Measurements from ENCODE around the gene COL6A3. TPM values are rescaled to one million over a fixed set of nuclear protein-coding genes. Genes with fewer than 3 reads are reported as not detected.

The COL6A3 gene
- total and polyA plus RNA-seq, 9 of the 15 experiments (the other 6 are each of a cell fraction or from before 2014, with no cell fraction given) = 0.07 to 4.1 (median 1.5) TPM

- TF ChIP-seq, protein P1, sequence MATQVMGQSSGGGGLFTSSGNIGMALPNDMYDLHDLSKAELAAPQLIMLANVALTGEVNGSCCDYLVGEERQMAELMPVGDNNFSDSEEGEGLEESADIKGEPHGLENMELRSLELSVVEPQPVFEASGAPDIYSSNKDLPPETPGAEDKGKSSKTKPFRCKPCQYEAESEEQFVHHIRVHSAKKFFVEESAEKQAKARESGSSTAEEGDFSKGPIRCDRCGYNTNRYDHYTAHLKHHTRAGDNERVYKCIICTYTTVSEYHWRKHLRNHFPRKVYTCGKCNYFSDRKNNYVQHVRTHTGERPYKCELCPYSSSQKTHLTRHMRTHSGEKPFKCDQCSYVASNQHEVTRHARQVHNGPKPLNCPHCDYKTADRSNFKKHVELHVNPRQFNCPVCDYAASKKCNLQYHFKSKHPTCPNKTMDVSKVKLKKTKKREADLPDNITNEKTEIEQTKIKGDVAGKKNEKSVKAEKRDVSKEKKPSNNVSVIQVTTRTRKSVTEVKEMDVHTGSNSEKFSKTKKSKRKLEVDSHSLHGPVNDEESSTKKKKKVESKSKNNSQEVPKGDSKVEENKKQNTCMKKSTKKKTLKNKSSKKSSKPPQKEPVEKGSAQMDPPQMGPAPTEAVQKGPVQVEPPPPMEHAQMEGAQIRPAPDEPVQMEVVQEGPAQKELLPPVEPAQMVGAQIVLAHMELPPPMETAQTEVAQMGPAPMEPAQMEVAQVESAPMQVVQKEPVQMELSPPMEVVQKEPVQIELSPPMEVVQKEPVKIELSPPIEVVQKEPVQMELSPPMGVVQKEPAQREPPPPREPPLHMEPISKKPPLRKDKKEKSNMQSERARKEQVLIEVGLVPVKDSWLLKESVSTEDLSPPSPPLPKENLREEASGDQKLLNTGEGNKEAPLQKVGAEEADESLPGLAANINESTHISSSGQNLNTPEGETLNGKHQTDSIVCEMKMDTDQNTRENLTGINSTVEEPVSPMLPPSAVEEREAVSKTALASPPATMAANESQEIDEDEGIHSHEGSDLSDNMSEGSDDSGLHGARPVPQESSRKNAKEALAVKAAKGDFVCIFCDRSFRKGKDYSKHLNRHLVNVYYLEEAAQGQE (IDR thresholded peaks at IDR 0.05; ENCODE audit: borderline replicate concordance) = no peak
- TF ChIP-seq, protein P1 (CRISPR knock-in tag; IDR thresholded peaks at IDR 0.05; ENCODE audit: low read depth) = no peak
- TF ChIP-seq, protein P2, sequence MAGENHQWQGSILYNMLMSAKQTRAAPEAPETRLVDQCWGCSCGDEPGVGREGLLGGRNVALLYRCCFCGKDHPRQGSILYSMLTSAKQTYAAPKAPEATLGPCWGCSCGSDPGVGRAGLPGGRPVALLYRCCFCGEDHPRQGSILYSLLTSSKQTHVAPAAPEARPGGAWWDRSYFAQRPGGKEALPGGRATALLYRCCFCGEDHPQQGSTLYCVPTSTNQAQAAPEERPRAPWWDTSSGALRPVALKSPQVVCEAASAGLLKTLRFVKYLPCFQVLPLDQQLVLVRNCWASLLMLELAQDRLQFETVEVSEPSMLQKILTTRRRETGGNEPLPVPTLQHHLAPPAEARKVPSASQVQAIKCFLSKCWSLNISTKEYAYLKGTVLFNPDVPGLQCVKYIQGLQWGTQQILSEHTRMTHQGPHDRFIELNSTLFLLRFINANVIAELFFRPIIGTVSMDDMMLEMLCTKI (IDR thresholded peaks at IDR 0.05; ENCODE audit: partially characterized antibody) = no peak
- TF ChIP-seq THAP12 (CRISPR knock-in tag; IDR thresholded peaks at IDR 0.05) (no peak), ZNF75A (CRISPR knock-in tag; IDR thresholded peaks at IDR 0.05) (no peak), POLR2A (conservative IDR thresholded peaks at IDR 0.05) (no peak), HDAC3 (IDR thresholded peaks at IDR 0.05; ENCODE audit: borderline replicate concordance, partially characterized antibody) (no peak), ZNF197 (CRISPR knock-in tag; IDR thresholded peaks at IDR 0.05; ENCODE audit: low read depth) (no peak), FOXJ2 (tag; IDR thresholded peaks at IDR 0.05) (no peak)
- TF ChIP-seq, protein P3, sequence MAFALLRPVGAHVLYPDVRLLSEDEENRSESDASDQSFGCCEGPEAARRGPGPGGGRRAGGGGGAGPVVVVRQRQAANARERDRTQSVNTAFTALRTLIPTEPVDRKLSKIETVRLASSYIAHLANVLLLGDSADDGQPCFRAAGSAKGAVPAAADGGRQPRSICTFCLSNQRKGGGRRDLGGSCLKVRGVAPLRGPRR (CRISPR knock-in tag; IDR thresholded peaks at IDR 0.05) = no peak
- TF ChIP-seq, protein P4, sequence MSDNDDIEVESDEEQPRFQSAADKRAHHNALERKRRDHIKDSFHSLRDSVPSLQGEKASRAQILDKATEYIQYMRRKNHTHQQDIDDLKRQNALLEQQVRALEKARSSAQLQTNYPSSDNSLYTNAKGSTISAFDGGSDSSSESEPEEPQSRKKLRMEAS (CRISPR knock-in tag; IDR thresholded peaks at IDR 0.05) = no peak
Observed at GRCh38 chr2:237412988-237413776, 782 bp downstream of the COL6A3 start (continued).

Measured in K562 (cell line).